IPS DF 4.7 (cell line): ENCODE results near the gene NPRL2.
A peak's percentile ranks its signal among the peaks of the same experiment; 100 is the strongest.

ENCODE experiments used
- DNase-seq: peaks from one replicate; pipeline ENCODE4 v3.0.0-alpha.2; 2013; ENCODE audit warnings: low spot score; ENCODE audit errors: extremely low read depth

Gene NPRL2

DNA sequence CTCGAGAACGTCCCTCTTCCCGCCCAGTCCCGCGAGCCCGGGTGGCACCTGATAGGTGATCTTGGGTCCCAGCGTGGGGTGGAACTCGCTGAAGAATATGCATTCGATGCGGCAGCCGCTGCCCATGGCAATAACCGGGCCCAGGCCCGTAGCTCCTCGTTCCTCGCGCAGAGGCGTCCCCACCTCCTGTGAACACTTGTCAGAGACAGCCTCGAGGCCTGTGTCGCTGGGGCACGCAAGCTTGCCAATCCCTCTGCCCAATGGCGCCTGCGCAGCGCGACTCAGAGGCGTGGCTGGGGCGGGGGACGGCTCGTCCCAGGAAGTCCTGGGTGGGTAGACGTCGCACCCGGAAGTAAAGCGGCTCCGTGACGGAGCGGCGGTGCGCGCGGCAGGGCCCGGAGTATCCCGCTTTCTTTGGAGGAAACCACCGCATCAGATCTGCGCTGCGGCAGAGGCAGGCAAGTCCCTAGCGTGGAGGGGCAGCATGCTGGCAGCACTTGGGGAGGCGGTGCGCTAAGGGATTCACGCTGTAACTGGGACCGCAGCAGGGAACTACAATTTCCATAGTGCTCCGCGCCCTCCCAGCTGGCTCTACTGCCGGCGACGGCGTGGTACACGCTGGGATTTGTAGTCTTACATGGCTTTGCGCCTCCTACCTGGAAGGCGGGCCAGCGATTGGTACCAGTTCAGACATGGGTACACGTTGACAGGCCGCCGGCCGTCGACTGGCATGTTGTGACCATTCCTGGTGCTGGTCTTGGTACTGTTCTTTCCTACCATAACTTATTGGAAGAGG is at the start of gene NPRL2, which contains the start of gene CYB561D2:
Gene NPRL2, minus strand, starts transcription at position 249 of the 796 bp plus-strand sequence. Its CDS starts 123 bp downstream, at position 126.
Gene CYB561D2, plus strand, starts transcription at position 336 of the 796 bp plus-strand sequence. CDS start 572 bp downstream, outside the sequence.
- peak; percentile 64 for DNase-seq

DNA sequence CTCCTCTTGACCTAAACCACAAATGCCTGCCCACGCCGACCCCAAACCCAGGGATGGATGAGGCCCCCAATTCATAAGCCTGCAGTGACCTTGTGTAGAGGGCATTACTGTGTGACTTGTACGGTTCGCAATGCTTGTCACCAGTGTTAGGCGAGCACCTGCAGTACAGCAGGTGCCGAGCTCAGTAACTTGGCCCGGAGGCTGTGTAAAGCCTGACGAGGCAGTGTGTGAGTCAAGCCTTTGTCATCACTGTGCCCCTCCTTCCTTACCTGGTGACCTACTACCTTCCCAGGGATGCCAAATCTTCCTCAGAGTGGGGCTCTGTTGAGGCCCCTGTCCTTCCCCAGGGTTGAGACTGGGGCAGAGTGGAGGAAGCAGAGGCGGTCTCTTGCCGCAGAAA is 45.9 kb upstream of the NPRL2 start:
- no peak for DNase-seq

DNA sequence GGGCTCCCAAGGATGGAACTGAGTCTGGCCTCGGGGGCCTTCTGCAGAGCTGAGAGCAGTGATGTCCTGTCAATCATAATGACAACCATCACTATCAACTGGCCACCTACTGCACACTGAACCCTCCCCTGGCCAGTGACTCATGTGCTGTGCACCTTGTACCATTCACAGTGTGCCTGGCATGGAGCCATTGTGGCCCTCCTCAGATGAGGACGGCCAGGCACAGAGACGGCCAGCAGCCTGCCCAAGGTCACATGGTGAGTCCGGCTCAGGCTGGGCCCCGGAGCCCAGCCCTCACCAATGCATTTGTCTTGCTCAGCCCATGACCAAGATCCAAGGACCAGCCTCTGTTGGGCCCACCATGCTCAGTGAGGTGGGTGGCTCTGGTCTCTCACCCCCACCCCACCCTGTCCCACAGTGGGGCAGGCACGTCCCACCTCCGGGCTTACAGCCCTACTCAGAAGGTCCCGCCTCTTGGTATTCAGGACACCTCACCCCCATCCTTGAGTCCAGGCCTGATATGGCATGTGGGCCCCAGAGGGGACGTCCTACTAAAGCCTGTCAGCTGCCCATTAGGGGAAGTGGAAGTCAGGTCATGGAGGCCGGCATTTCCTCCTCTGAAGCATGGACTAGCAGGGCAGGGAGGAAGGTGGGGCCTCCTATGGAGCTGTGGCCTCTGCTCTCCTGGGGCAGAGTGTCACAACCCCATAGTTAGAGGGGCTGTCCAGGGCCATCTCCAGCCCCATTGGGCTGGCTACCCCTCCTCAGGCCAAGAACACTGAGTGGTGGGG is 44.7 kb upstream of the NPRL2 start:
- DNase-seq: no peak

DNA sequence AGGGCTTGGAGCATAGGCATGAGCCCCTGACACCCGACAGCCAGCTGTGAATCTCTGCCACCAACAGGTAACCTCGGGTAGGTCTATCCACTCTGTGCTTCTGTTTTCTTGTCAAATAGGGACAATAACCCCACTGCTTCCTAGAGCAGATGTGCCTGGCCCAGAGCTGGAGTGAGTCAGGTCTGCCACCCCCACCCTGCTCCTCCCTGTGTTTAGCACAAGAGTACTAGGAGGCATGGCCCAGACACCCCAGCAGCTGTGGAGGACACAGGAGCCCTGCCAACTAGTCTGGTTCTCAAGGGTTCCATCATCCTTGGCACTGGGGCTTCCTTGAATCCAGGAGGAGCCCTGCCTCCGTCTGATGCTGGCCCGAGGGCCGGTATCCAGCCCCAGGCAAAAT is 42.5 kb upstream of the NPRL2 start:
- no peak for DNase-seq

DNA sequence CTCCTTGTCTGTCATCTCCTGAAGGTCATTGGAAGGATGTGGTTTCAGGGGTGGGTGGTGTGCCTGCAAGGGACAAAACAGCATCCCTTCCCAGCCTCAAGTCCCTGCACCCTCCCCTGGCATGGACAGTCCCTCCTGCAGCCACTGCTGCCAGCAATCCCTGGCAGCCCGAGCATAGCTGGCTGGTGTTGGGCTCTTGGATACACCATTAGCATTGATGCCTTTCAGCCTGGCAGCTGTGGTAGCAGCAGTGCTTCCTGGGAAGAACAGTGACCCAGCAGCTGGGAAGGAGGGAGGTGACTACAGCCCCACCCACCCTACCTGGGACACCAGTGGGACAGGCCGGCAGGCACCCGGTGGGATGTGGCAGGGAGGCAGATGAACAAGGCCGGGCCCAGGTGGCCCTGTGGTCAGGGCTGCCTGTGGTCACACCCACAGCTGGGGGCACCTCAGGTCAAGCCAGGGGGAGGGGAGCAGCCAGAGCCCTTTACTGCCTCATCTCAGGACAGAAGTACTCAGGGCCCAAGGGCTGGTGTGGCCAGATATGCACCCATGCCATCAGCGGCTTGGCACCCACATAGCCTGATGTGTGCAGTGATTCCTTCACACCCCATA is 41.6 kb upstream of the NPRL2 start:
- no peak for DNase-seq

DNA sequence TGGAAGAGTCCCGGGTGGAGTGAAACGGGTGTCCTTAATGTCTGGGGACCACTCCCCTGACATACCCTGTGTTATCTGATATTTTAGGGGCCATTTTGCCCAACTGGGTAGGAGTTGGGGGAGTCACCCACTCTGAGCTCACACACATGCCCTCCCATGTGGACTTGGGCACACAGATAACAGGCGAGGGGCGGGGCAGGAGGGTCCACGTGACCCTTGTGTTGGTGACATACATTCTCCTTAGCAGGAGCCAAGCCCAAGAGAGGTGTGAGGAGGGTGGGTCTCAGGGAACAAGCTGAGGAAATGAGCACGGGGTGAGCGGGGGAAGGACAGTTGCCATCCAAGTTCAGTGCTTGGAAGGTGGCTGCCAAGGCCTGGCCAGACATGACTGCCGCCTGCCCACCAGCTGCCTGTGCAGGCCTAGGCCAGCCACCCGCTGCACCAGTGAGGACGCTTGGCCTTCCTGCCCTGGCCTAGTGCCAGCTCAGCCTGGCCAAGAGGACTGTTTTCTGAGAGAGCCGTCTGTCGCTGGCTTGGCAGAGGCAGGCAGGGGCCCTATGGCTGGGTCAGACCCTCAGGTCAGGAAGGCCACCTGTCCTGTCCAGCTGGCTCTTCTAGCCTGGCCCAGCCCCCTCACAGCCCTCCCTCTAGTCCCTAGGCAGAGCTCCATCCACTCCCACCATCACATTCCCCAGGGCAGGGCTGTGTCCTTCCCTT is 40.1 kb upstream of the NPRL2 start:
- no peak for DNase-seq

DNA sequence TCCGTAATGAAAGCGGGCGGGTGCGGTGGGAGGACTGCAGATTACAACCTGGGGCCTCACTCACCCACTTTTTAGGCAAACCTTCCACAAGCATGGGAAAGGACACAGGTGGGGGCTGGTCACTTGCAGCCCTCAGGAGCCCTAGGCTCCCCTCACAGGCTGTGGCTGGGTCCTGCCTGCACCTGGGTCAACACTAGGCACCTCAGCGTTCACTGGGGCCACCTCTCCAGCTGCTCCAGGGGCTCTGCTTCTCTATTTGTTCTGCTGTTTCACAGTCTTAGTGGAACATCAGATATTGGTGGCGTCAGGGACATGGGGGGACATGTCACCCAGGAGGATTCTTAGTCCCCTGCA is 38.8 kb upstream of the NPRL2 start:
- DNase-seq: no peak

DNA sequence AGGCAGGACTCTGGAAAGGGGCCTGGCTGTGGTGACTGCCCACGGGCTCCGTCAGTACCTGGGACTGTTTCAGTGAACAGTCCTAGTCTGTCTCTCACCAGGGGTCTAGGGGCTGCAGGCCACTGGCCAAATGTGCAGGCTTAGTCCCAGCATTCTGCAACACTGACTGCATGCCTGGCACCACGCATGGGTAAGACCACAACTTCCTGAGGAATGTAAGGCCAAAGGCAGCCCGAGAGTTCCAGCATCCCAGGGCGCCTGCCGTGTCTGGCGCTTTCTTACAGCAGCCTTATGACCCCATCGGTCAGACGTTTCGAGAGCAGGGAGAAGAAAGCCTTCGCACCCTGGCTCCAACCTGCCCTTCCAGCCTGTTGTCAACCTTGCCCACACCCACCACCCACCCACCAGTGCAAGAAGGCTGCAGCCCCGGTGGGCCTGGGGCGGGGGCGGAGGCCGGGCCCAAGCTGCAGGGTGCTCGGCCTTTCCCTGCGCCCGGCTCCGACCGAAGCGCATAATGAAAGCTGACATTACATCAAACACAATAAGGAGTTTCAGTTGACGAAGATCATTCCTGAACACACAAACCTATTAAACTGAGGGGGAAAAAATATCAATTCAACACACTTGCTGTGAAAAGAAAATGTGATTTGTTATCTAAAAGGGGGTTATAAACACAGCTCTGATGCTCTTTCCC is 38.3 kb upstream of the NPRL2 start:
- no peak for DNase-seq

DNA sequence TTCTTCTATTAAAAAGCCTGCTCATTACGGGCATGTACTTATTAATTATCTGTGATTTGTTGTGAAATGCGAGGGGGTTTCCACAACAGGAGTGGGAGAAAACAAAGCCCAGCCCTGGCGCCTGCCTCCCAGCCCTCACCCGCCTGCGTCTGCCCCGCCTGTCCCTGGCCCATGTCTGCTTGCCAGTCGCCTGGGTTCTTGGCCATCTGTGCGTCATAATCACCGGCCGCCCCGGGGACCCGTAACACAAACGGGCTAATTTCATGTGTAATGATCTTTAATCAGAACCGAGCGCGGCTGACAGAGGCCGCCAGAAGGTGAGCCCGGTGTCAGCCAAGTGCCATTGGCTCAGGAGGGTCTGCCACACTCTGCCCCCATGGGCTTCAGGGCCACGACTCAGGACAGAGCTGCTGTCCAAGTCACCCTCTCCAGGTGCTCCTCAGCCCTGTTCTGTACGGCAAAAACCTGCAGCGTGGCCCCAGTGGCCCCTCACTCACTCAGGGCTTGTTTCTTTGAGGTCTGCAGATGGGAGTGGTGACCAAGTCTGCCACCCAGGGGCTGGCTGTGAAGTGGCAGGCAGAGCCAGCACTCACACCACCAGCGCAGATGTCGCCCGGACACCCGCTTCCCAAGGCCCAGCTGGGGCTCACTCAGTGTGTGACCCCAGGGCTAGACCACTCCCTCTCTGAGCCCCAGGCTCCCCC is 37.6 kb upstream of the NPRL2 start:
- DNase-seq: no peak

DNA sequence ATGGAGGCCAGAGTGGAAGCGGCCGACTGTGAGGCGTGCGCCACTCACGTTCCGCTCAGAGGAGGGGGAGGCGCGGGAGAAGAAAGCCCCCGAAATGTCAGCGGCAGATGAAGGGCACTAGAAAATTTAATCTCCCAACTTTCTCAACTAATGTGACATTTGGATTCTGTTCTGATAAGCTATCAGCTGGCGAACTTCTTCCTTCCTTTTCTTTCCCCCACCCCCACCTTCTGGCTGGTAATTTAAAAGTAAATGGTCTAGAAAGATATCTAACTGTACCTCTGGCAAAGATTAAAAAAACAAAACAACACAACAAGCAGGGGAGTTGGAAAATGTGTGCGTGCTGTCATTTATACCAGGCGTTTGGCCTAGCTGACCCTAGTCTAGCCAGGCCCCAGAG is 35.2 kb upstream of the NPRL2 start:
- DNase-seq: no peak

DNA sequence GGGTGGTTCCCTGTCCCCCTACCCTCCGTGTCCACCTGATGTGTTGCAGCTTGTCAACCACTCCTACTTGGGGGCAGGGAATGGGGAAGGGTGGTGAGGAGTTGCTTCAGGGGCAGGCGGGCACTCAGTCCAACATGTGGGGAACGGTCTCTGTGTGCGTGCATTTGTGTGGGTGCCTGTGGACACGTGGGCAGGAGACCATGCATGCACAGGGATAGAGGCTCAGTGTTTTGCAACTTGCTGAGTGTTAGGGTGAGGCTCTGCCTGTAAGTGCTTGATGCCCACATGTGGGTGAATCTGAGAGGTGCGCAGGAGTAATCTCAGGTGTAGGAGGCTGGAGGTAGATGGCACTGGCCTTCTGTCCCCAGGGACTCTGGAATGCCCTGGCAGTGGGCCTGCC is 33.2 kb upstream of the NPRL2 start:
- DNase-seq: no peak

DNA sequence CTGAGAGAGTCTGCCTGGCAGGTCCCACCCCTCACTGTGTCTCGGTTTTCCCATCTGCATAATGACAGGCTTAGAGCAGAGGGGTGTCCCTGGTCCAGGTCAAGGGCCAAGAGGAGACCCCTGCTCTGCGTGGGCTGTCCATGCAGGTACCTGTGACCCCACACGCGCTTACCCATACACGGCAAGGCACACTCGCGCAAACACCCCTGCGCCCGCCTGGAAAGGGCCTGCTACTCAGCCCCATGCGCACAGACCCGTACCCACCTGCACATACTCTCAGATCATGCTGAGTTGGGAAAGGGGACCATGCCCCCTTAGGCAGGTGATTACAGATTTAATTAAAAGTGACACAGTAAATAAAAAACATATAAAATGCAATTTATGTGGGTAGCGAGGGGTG is 32.1 kb upstream of the NPRL2 start:
- no peak for DNase-seq

DNA sequence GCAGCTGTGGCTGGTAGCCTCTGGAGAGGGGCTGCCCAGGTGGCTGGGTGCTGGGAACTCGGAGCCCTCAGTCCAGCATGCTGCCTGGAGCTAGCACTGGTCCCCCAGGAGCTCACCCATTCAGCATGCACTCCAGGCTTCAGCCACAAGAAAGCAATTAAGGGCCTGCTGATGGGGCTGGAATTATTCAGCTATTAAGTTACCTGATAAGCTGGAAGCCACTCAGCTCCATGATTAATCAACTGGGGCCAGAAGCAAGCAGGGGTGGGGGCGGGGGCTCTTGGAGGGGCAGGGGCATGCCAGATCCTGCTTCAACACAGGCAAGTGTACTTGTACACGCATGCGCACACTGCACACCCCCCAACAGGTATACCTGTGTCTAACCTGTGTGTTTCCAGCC is 30.8 kb upstream of the NPRL2 start:
- DNase-seq: no peak

DNA sequence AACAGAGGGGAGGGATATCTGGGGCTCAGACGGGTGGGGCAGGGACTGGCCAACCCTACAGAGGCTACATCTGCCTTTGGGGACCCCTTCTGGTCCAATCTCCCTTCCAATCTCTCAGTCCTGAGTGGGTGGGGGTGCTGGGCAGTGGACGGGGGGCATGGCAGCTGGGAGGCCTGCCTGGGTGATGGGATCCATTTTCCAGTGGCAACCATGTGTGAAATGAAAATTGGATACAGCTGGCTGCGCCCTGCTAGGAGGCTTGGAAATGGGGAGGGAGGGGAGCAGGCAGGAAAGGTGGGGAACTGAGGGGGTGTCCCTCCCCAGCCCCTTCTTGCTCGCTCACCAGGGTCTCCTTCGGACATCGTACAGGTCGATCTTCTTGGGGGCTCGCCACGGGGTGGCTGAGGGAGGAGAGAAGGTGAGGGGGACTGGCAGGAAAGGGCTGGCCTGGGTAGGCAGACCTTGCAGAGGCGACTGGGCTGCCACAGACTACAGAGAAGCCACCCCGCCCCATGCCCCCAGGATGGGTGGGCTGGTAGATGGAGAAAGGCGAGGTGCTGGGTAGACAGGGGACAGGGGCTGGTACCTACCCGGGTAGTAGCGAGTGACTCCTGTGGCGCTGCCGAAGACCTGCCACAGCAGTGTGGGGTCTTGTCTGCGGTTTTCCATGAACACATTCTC is 30.0 kb upstream of the NPRL2 start:
- no peak for DNase-seq

DNA sequence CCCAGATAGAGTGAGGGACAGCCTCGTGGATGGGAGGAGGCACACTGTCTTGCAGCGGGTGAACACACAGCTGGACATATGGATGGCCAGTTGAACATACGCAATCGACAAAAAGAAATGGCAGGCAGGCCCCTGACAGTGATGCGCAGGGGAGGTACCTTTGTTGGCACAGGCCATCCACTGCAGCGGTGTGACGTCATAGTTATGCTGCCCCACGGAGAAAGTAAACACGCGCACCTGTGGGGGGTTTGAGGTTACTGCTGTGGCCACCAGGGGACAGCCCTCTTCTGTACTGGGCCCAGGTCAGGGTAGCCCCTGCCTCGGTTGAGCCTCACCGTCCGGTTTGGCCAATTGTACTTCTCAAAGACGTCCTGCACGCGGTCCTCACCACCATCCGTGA is 28.2 kb upstream of the NPRL2 start:
- no peak for DNase-seq

DNA sequence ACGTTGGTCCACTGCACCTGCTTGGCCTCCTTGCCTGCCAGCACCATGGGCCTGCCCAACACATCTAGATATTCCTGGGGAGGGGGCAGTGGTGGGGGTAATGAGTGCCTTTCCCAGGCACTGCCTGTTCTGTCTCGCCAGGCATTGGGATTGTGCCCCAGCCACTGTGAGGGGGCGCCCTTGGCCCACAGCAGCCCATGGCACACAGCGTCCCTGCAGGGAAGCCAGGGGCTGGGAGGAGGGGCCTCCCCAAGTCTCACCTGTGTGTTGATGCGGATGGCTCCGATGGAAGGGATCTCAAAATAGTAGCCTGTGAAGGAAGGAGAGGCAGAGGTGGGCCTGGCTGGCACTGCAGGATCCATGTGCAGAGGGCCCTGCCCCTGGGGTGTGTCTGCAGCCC is 27.4 kb upstream of the NPRL2 start:
- no peak for DNase-seq

DNA sequence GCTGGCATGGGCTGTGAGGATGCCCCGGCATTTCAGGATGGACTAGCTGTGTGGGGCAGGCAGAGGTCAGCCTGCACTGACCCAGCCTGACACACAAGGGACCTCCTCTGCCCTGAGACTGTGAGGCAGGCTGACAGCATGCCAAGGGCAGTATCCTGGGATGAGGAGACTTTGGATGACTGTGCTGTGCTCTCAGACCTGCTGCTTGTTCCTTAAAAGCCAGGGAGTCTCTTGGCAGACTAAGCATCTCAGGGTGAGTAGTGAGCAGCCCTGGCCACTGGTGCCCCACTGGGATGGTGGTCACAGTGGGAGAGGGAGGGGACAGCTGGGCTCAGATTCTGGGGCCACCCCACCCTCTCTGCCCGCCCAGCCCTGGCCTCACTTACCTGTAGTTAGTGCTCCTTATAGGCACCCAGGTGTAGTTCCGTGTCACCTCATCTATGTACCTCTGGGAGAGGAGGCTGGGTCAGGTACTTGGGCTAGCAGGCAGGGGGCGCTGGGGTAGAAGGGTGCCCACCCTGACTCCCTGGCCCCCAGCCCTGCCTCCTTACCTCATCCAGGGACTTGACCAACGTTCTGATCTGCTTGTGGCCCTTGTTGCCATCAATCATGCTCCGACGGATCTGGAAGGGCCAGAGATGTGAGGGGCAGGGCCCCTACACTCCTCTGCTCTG is 24.8 kb upstream of the NPRL2 start:
- no peak for DNase-seq

DNA sequence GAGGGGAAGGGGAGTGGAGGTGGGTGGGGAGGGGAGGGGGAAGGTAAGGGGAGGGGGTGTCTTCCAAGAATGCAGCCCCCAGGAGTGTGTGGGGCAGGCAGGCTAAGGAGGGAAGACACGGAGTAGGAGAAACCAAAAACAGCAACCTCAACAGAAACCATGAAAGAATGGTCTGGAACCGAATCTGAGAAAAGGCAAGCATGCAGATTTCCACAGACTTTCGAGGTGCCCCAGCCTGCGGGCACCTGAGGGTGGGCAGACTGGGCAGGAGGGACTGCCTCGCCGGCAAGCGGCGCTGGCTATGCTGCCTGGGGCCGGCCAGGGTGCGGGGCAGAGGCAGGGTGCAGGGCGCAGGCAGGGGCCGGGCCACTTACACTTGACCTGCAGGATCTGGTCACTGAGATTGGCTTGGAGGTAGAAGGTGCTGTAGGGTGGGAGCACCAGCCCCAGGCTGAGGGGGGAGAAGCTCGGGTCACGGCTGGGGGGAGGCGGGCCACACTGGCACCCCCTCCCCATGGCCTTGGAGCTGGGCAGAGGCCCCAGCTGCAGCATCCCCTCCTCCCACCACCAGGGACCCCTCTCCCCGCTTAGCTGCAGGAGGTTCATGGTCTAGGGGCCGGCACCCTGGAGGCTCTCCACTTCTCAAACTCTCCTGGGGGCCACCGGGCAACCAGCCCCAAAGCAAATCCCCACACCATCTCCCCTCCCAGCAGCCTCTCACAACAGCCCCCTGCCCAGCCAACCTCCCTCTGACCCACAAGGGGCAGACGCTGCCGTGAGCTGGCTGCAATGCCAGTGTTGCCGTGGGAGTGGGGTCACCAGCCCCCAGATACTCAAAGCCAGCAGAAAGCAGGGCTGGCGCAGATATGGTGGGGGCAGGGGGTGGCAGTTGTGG is 24.0 kb upstream of the NPRL2 start:
- no peak for DNase-seq
